Measurements from ENCODE around the gene PAK6.

DNA sequence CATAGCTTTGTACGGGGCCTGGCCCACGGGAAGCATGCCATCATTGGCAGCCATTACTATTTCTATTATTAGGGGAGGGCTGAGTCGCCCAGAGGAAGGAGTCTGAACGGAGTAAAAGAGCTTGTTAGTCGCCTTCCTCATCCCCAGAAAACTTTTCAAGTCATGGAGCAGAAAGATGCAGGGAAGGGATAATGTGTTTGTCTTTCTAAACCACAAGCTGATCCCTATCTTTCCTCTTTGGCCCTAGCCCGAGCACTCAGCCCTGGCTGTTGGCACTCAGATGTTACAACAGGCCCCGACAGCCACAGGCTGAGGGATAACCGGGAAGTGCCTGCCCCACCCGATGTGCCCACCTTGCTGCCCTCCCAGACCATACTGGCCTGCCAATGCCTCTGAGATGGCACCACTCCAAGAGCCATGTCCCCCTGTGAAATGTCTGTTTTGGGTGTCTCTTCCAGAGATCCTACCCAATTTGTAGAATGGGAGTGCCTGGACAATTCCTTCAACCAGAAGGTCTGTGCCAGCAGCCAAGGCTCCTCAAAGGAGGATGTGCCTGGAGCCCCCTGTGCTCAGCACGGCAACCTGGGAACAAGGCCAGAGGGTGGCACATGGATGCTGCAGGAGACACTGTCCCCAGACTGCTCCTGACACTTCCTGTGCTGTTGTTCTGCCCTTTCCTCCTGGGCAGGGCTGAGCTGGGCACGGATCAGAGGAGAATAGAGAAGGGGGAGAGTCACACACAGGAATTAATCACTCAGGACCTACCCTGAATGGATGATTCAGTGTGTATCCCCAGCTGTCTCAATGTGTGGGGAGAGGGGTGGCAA lies 10.8 kb downstream of the PAK6 start:
- TF ChIP-seq, protein P1, sequence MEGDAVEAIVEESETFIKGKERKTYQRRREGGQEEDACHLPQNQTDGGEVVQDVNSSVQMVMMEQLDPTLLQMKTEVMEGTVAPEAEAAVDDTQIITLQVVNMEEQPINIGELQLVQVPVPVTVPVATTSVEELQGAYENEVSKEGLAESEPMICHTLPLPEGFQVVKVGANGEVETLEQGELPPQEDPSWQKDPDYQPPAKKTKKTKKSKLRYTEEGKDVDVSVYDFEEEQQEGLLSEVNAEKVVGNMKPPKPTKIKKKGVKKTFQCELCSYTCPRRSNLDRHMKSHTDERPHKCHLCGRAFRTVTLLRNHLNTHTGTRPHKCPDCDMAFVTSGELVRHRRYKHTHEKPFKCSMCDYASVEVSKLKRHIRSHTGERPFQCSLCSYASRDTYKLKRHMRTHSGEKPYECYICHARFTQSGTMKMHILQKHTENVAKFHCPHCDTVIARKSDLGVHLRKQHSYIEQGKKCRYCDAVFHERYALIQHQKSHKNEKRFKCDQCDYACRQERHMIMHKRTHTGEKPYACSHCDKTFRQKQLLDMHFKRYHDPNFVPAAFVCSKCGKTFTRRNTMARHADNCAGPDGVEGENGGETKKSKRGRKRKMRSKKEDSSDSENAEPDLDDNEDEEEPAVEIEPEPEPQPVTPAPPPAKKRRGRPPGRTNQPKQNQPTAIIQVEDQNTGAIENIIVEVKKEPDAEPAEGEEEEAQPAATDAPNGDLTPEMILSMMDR (IDR thresholded peaks at IDR 0.05; ENCODE audit: poor library complexity, severe bottlenecking), result no peak
- TF ChIP-seq POLR2AphosphoS5 (IDR thresholded peaks at IDR 0.05), result no peak

All from neural cell (in vitro differentiated cells).